Stimulated activated CD4-positive, alpha-beta T cell treated with anti-CD3 and anti-CD28 coated beads, Interleukin-15, amount 100 ng/mL, for 48 hours (primary cell): Measurements from ENCODE around the gene DRGX.

Source experiments
- DNase-seq, 2 donors: peaks; one replicate each; pipeline ENCODE4 v3.0.0-alpha.2; 2020; ENCODE audit warnings: low read depth in 2 of 2

DRGX gene

GRCh38 chr10:49338604-49339003 is 57.3 kb downstream of the DRGX start:
- no peak for DNase-seq

GRCh38 chr10:49335364-49335972 is 60.4 kb downstream of the DRGX start:
- no peak for DNase-seq

GRCh38 chr10:49334964-49335363 is 60.9 kb downstream of the DRGX start:
- DNase-seq, result no peak

- DNase-seq, result no peak
Observed at GRCh38 chr10:49333192-49333591, 62.7 kb downstream of the DRGX start.

GRCh38 chr10:49332768-49333167 is 63.1 kb downstream of the DRGX start:
- no peak for DNase-seq

- DNase-seq, result no peak
Observed at GRCh38 chr10:49332333-49332732, 63.6 kb downstream of the DRGX start.

GRCh38 chr10:49331431-49331830 is 64.5 kb downstream of the DRGX start:
- no peak for DNase-seq

GRCh38 chr10:49330127-49330665 is 65.7 kb downstream of the DRGX start:
- DNase-seq, result no peak

GRCh38 chr10:49329146-49329505 is 66.8 kb downstream of the DRGX start:
- DNase-seq, result no peak

- no peak for DNase-seq
Observed at GRCh38 chr10:49328401-49329145, 67.3 kb downstream of the DRGX start.

GRCh38 chr10:49327036-49327813 is 68.7 kb downstream of the DRGX start:
- DNase-seq, result no peak

GRCh38 chr10:49325916-49326783 is 69.7 kb downstream of the DRGX start:
- DNase-seq, result no peak

GRCh38 chr10:49325131-49325915 is 70.6 kb downstream of the DRGX start:
- no peak for DNase-seq

GRCh38 chr10:49324711-49325110 is 71.2 kb downstream of the DRGX start:
- no peak for DNase-seq

GRCh38 chr10:49323896-49324270 is 72.0 kb downstream of the DRGX start:
- no peak for DNase-seq

GRCh38 chr10:49323171-49323895 is 72.6 kb downstream of the DRGX start:
- no peak for DNase-seq

GRCh38 chr10:49322371-49323170 is 73.3 kb downstream of the DRGX start:
- no peak for DNase-seq

GRCh38 chr10:49321021-49321420 is 74.9 kb downstream of the DRGX start:
- no peak for DNase-seq

GRCh38 chr10:49320191-49320590 is 75.7 kb downstream of the DRGX start:
- DNase-seq, result no peak
